Activated CD4-positive, alpha-beta T cell treated with anti-CD3 and anti-CD28 coated beads, Interleukin-2, amount 10 ng/mL, durations not matched to agents 7 days and 5 days (primary cell): ENCODE data around the gene DDX56. TPM values are rescaled to one million over a fixed set of nuclear protein-coding genes. Genes with fewer than 3 reads are reported as not detected.

Experiments used
- CTCF ChIA-PET: fragments of 350-600 bp; sonication (Branson Sonifier 250); formaldehyde crosslinking; loops from one replicate; lab custom pipeline; 2021; ENCODE audit warnings: antibody characterized with exemption; lab: Charles Lee
- POLR2A ChIA-PET: fragments of 350-600 bp; sonication (Branson Sonifier 250); formaldehyde crosslinking; loops from one replicate; lab custom pipeline; 2021; ENCODE audit warnings: antibody characterized with exemption; lab: Charles Lee
- DNase-seq: peaks from one replicate; pipeline ENCODE4 v3.0.0-alpha.2; 2020
- H3K27ac Mint-ChIP-seq: one replicate; pipeline ENCODE4 v1.8.0; 2021; ENCODE audit warnings: mild to moderate bottlenecking, moderate library complexity, mixed read lengths
- H3K27me3 Mint-ChIP-seq: one replicate; pipeline ENCODE4 v1.8.0; 2021; ENCODE audit warnings: mixed read lengths
- H3K36me3 Mint-ChIP-seq: one replicate; pipeline ENCODE4 v1.8.0; 2021; ENCODE audit warnings: low read depth, mixed read lengths
- H3K4me1 Mint-ChIP-seq: one replicate; pipeline ENCODE4 v1.8.0; 2021; ENCODE audit warnings: mixed read lengths
- H3K4me3 Mint-ChIP-seq: one replicate; pipeline ENCODE4 v1.8.0; 2021; ENCODE audit warnings: mild to moderate bottlenecking, moderate library complexity, mixed read lengths
- H3K9me3 Mint-ChIP-seq: one replicate; pipeline ENCODE4 v1.8.0; 2021; ENCODE audit warnings: mixed read lengths
- total RNA-seq, 2 experiments: library from RNA; stranded (reverse); gene quantifications; one replicate each; pipeline ENCODE4 v1.2.3, GENCODE V29; 2021

DDX56 gene
- total RNA-seq, 2 experiments from 2014 or later: 83.6 to 84.9 TPM

DNA sequence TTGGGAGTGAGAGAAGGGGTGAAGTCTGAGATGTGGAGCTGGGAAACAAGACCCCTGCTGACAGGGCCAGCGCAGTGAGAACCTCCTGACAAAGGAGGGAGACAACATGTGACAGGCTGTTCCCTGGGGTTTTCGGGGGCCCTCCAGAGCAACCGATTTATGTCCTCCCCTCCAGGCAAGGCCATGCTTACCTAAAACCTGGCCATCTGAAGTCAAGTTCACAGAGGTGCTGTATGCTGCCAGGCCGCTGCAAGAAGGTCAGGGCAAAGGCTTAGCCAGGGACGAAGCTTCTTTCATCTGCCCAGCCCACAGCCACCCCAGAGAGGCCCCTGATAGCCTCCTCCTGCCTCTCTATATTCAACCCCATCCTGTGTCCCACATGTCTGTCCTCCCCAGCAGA, 53.1 kb downstream of the DDX56 start:
- Mint-ChIP-seq H3K27me3 (peaks cover 10% of the 10 kb centered on the region), H3K4me1 (no peaks in the 10 kb centered on the region), H3K4me3 (no peak overlapping the region), H3K36me3 (peaks cover 2% of the 10 kb centered on the region), H3K9me3 (peaks cover 9% of the 10 kb centered on the region), H3K27ac (no peak overlapping the region)
- no peak for DNase-seq
- CTCF ChIA-PET: no interaction called here
- POLR2A ChIA-PET: no interaction called here

DNA sequence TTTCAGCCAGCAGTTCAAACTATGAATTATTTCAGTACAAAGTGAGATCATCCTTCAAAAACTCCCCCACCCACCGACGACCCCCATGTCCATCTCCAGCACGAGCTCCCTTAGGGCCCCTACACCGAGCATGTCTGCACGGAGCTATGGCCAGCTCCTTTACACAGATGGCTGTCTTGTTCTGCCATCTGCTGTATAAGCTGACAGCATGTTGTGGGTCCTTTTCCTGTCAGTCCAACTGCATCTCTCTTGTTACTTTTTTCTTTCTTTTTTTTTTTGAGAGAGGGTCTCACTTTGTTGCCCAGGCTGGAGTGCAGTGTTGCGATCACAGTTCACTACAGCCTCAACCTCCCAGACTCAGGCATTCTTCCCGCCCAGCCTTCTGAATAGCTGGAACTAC, 54.2 kb downstream of the DDX56 start:
- POLR2A ChIA-PET: no interaction called here

DNA sequence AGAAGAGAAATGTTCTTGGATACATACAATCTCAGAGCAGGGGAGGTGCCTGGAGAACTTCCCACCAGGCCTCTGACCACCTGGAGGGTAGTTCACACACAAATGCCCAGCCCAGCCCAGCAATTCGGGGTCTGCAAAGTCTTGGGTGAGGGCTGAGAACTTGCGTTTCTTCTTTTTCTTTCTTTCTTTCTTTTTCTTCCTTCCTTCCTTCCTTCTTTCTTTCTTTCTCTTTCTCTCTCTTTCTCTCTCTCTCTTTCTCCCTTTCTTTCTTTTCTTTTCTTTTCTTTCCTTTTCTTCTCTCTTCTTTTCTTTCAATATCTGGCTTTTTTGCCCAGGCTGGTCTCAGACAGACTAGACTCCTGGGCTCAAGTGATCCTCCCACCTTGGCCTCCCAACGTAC, 54.9 kb downstream of the DDX56 start:
- ChIA-PET CTCF (interaction anchor here (1.0 to 1.5 kb wide), 2 partner anchors 10 to 128 kb away, joined by 3 to 4 read pairs; no protein-coding TSS in a partner anchor), POLR2A (no interaction called here)
- H3K9me3 Mint-ChIP-seq: peaks cover under 1% of the 10 kb centered on the region
- H3K4me1 Mint-ChIP-seq: no peaks in the 10 kb centered on the region
- DNase-seq: no peak
- no peak overlapping the region for H3K4me3 Mint-ChIP-seq
- no peaks in the 10 kb centered on the region for H3K36me3 Mint-ChIP-seq
- peaks cover under 1% of the 10 kb centered on the region for H3K27me3 Mint-ChIP-seq
- H3K27ac Mint-ChIP-seq: no peak overlapping the region

More for the DNA sequence above, 54.2 kb downstream of the DDX56 start:
- Mint-ChIP-seq H3K27ac (no peak overlapping the region), H3K36me3 (no peaks in the 10 kb centered on the region), H3K27me3 (peaks cover 5% of the 10 kb centered on the region), H3K4me3 (no peak overlapping the region), H3K4me1 (no peaks in the 10 kb centered on the region), H3K9me3 (peaks cover 4% of the 10 kb centered on the region)
- CTCF ChIA-PET: interaction anchor here (0.6 to 1.5 kb wide), 5 partner anchors 8 to 171 kb away, joined by 3 to 4 read pairs (median 3); no protein-coding TSS in a partner anchor
- DNase-seq: no peak

DNA sequence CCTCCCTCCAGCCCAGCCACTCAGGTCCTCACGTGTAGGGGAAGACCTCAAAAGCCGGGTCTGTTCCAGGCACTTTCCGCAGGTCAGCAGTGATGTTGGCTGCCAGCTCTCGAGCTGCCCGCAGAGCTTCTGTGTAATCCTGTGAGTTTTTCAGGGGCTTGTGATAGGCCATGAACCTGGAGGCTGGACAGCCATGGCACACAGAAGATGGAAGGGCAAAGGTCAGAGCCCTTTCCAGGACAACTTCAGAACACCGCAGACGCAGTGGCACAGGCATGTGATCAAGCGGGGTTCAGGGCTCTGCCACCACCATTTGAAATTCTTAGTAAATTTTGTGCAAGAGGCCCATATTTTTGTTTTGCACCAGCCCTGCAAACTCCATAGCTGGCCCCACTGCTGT, 56.5 kb downstream of the DDX56 start:
- Mint-ChIP-seq H3K36me3 (no peaks in the 10 kb centered on the region), H3K4me3 (no peak overlapping the region), H3K27ac (no peak overlapping the region), H3K4me1 (no peaks in the 10 kb centered on the region), H3K27me3 (no peaks in the 10 kb centered on the region), H3K9me3 (no peaks in the 10 kb centered on the region)
- POLR2A ChIA-PET: no interaction called here
- no peak for DNase-seq
- CTCF ChIA-PET: interaction anchor here (1.0 kb wide), 1 partner anchor 9 kb away, joined by 3 read pairs; no protein-coding TSS in a partner anchor

Other genes starting within 250 kb of the DDX56 start
- not detected for gene CAMK2B, start 248.3 kb downstream of the DDX56 start, total RNA-seq
- 10 to 100 TPM; 74.3 to 75.9 TPM for gene NUDCD3, start 83.2 kb downstream of the DDX56 start, total RNA-seq
- not detected for gene NPC1L1, start 32.6 kb downstream of the DDX56 start, total RNA-seq
- gene TMED4, start 8.3 kb upstream of the DDX56 start, total RNA-seq: 10 to 100 TPM; 78.1 to 78.3 TPM
- 100 to 1,000 TPM; 114 to 121 TPM for gene OGDH, start 32.7 kb upstream of the DDX56 start, total RNA-seq
- 100 to 1,000 TPM in 1 of 2 experiments, 10 to 100 TPM in 1; 98.6 to 100 TPM for gene ZMIZ2, start 174.9 kb upstream of the DDX56 start, total RNA-seq
- gene PPIA, start 222.8 kb upstream of the DDX56 start, total RNA-seq: 1,000 to 10,000 TPM; 1,993 to 2,183 TPM